ENCODE data around the gene SUPT5H. TPM values are rescaled to one million over a fixed set of nuclear protein-coding genes. Genes with fewer than 3 reads are reported as not detected.

The SUPT5H gene
- total and polyA plus RNA-seq, 2 of the 13 experiments (the other 11 are each of a cell fraction or from before 2014, with no cell fraction given) = 48.2 to 51.7 TPM

GRCh38 chr19:39397360-39398296, 47.8 kb upstream of the SUPT5H start (continued):
- TF ChIP-seq, protein P1, sequence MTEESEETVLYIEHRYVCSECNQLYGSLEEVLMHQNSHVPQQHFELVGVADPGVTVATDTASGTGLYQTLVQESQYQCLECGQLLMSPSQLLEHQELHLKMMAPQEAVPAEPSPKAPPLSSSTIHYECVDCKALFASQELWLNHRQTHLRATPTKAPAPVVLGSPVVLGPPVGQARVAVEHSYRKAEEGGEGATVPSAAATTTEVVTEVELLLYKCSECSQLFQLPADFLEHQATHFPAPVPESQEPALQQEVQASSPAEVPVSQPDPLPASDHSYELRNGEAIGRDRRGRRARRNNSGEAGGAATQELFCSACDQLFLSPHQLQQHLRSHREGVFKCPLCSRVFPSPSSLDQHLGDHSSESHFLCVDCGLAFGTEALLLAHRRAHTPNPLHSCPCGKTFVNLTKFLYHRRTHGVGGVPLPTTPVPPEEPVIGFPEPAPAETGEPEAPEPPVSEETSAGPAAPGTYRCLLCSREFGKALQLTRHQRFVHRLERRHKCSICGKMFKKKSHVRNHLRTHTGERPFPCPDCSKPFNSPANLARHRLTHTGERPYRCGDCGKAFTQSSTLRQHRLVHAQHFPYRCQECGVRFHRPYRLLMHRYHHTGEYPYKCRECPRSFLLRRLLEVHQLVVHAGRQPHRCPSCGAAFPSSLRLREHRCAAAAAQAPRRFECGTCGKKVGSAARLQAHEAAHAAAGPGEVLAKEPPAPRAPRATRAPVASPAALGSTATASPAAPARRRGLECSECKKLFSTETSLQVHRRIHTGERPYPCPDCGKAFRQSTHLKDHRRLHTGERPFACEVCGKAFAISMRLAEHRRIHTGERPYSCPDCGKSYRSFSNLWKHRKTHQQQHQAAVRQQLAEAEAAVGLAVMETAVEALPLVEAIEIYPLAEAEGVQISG (CRISPR knock-in tag; IDR thresholded peaks at IDR 0.05) = peak; percentile 78
- no peak for TF ChIP-seq ZNF382 (CRISPR knock-in tag; IDR thresholded peaks at IDR 0.05; ENCODE audit: borderline replicate concordance)
- TF ChIP-seq ZNF782 (CRISPR knock-in tag; IDR thresholded peaks at IDR 0.05; ENCODE audit: borderline replicate concordance) = no peak; the same call in 1 of the 2 replicates
- TF ChIP-seq E2F2 (CRISPR knock-in tag; IDR thresholded peaks at IDR 0.05; ENCODE audit: borderline replicate concordance) = no peak
- 0 out of 2 replicates have a peak, but pooled peaks have one; percentile 23 for TF ChIP-seq ZNF224 (CRISPR knock-in tag; IDR thresholded peaks at IDR 0.05)
- peak; percentile 81 for TF ChIP-seq TEAD3 (CRISPR knock-in tag; optimal IDR thresholded peaks at IDR 0.05; ENCODE audit: borderline replicate concordance)
- TF ChIP-seq RCOR2 (CRISPR knock-in tag; IDR thresholded peaks at IDR 0.05) = peak; percentile 88
- TF ChIP-seq ZFP41 (CRISPR knock-in tag; IDR thresholded peaks at IDR 0.05; ENCODE audit: borderline replicate concordance) = no peak
- no peak for TF ChIP-seq ZNF564 (CRISPR knock-in tag; IDR thresholded peaks at IDR 0.05)
- TF ChIP-seq CCAR2 (optimal IDR thresholded peaks at IDR 0.05; ENCODE audit: low read depth, low read length) = no peak
- TF ChIP-seq ARNT2 (CRISPR knock-in tag; IDR thresholded peaks at IDR 0.05; ENCODE audit: low read depth) = peak; percentile 38; the same call in 1 of the 2 replicates
- TF ChIP-seq SAP130 (CRISPR knock-in tag; IDR thresholded peaks at IDR 0.05; ENCODE audit: low read depth) = peak; percentile 93
- TF ChIP-seq ZNF557 (CRISPR knock-in tag; IDR thresholded peaks at IDR 0.05) = no peak
- peak; percentile 60 for TF ChIP-seq SKI (IDR thresholded peaks at IDR 0.05; ENCODE audit: partially characterized antibody)
- TF ChIP-seq IRF2 (CRISPR knock-in tag; IDR thresholded peaks at IDR 0.05) = peak; percentile 93
- peak; percentile 81; the same call in 1 of the 2 replicates for TF ChIP-seq GFI1 (CRISPR knock-in tag; IDR thresholded peaks at IDR 0.05; ENCODE audit: borderline replicate concordance)
